CD4-positive, alpha-beta T cell (primary cell): ENCODE results near the gene WDR91. TPM values are rescaled to one million over a fixed set of nuclear protein-coding genes. Genes with fewer than 3 reads are reported as not detected.
A peak's percentile ranks its signal among the peaks of the same experiment; 100 is the strongest.

Experiments used
- ATAC-seq: fragments of 200-7000 bp; cut with Tn5 transposase; one replicate; pipeline ENCODE4 v1.10.0; 2022; ENCODE audit warnings: mild to moderate bottlenecking; ENCODE audit not compliant: poor library complexity
- CTCF ChIA-PET: fragments of 350-600 bp; sonication (Branson Sonifier 250); formaldehyde crosslinking; loops from one replicate; lab custom pipeline; 2021; ENCODE audit warnings: antibody characterized with exemption, inconsistent platforms; lab: Charles Lee
- POLR2A ChIA-PET: fragments of 350-600 bp; sonication (Branson Sonifier 250); formaldehyde crosslinking; loops from one replicate; lab custom pipeline; 2021; ENCODE audit warnings: antibody characterized with exemption, inconsistent platforms; lab: Charles Lee
- DNase-seq, 14 experiments: peaks; one replicate each; pipeline ENCODE4 v3.0.0-alpha.2; 2013 to 2020; ENCODE audit warnings: mixed read lengths in 2 of 14
- H3K27ac ChIP-seq, 2 donors: one replicate each; pipeline versions ENCODE4 v1.5.1 to v1.7.0; 2013; ENCODE audit warnings: low read length in 2 of 2, low read depth in 1 of 2, mild to moderate bottlenecking in 1 of 2
- H3K27me3 ChIP-seq, 2 experiments: 1 replicate in 1 of 2; 2 replicates in 1 of 2; pipeline versions ENCODE4 v1.6.1 to v1.7.0; 2013; ENCODE audit warnings: low read length in 2 of 2, control low read depth in 1 of 2, mild to moderate bottlenecking in 1 of 2, moderate library complexity in 1 of 2; ENCODE audit not compliant: insufficient read depth in 2 of 2, control insufficient read depth in 1 of 2
- H3K36me3 ChIP-seq: one replicate; pipeline ENCODE4 v1.6.1; 2013; ENCODE audit warnings: low read length, control low read depth; ENCODE audit not compliant: insufficient read depth
- H3K4me1 ChIP-seq: one replicate; pipeline ENCODE4 v1.6.1; 2013; ENCODE audit warnings: low read length, control low read depth; ENCODE audit not compliant: insufficient read depth
- H3K4me3 ChIP-seq: one replicate; pipeline ENCODE4 v1.5.1; 2013; ENCODE audit warnings: mild to moderate bottlenecking, low read length, moderate library complexity
- H3K9me3 ChIP-seq, 2 experiments: 1 replicate in 1 of 2; 2 replicates in 1 of 2; pipeline versions ENCODE4 v1.6.1 to v1.7.0; 2013; ENCODE audit warnings: low read length in 2 of 2, mild to moderate bottlenecking in 2 of 2, control low read depth in 1 of 2, moderate library complexity in 1 of 2; ENCODE audit not compliant: control insufficient read depth in 1 of 2, insufficient read depth in 1 of 2
- H3K27ac Mint-ChIP-seq: one replicate; pipeline ENCODE4 v1.8.0; 2020; ENCODE audit warnings: mixed read lengths
- H3K27me3 Mint-ChIP-seq: one replicate; pipeline ENCODE4 v1.8.0; 2021; ENCODE audit warnings: mixed read lengths
- H3K36me3 Mint-ChIP-seq: one replicate; pipeline ENCODE4 v1.8.0; 2021; ENCODE audit warnings: low read depth, mixed read lengths
- H3K4me1 Mint-ChIP-seq: one replicate; pipeline ENCODE4 v1.8.0; 2021; ENCODE audit warnings: low read depth, mixed read lengths
- H3K4me3 Mint-ChIP-seq: one replicate; pipeline ENCODE4 v1.8.0; 2020; ENCODE audit warnings: mild to moderate bottlenecking, mixed read lengths
- H3K9me3 Mint-ChIP-seq: one replicate; pipeline ENCODE4 v1.8.0; 2020; ENCODE audit warnings: mixed read lengths
- CTCF ChIP-seq: fragments of 200-600 bp; IDR thresholded peaks from one replicate; pipeline ENCODE4 v1.8.0; 2022; ENCODE audit warnings: antibody characterized with exemption, mild to moderate bottlenecking
- intact Hi-C, 2 experiments: fragments of 100-400 bp; cut with DNase I in 1 of 2; cut with micrococcal nuclease in 1 of 2; formaldehyde crosslinking; loops; one replicate each; pipeline versions ENCODE4 v1.15.1 to v1.9.0; 2023 to 2025; cut with DNase I, micrococcal nuclease
- total RNA-seq, 174 experiments: library from RNA in 2 of 174; stranded (reverse) in 2 of 174; gene quantifications; one replicate each; pipeline ENCODE4 v1.2.3 and lab custom pipeline; 2021 to 2026

The WDR91 gene
- total RNA-seq, 2 experiments from 2014 or later = 39.9 to 41.7 TPM

GRCh38 chr7:135207406-135208101 is 3.8 kb downstream of the WDR91 start:
- H3K4me1 ChIP-seq = peaks cover 37% of the 10 kb centered on the region

DNA sequence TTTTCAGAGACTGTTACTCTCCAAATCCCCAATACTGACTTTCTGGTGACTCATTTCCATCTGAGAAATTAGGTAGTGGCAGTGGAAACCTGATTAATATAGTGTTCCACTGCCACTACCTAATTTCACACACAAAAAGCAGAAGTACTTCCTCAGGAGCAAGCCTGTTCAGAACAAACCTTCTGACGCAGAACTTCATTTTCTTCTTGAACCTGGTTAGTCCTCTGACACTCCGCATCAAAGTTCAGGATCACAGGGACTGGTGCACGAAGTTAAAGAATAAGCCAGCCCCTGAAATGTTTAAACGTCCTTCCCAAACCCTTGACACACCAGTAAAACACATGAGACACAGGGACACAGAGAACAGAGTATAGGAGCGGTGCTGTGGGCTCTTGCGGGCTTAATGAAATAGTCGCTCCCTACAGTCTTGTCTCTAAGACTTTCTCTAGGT is 4.4 kb downstream of the WDR91 start:
- Mint-ChIP-seq H3K36me3 (peaks cover 61% of the 10 kb centered on the region), H3K4me1 (peaks cover 69% of the 10 kb centered on the region), H3K27me3 (no peaks in the 10 kb centered on the region), H3K9me3 (no peaks in the 10 kb centered on the region), H3K4me3 (no peak overlapping the region), H3K27ac (no peak overlapping the region)
- TF ChIP-seq CTCF = no peak
- Histone ChIP-seq H3K27me3 (no peaks in the 10 kb centered on the region), H3K4me3 (no peak overlapping the region), H3K27ac (no peak overlapping the region), H3K9me3 (no peaks in the 10 kb centered on the region), H3K36me3 (peaks cover 22% of the 10 kb centered on the region), H3K4me1 (peaks cover 34% of the 10 kb centered on the region)
- ChIA-PET CTCF (no interaction called here), POLR2A (interaction anchor here (0.7 to 1.3 kb wide), 2 partner anchors 20 to 37 kb away, joined by 3 read pairs; partner anchors contain the start of gene CYREN)
- no peak for ATAC-seq
- DNase-seq = peak in 3 of 14 experiments; percentile 9 to 29 (median 26)
- intact Hi-C loops = no loop called here

More at GRCh38 chr7:135207406-135208101, 3.8 kb downstream of the WDR91 start:
- no peaks in the 10 kb centered on the region for H3K9me3 Mint-ChIP-seq
- H3K4me1 Mint-ChIP-seq = peaks cover 65% of the 10 kb centered on the region
- POLR2A ChIA-PET = interaction anchor here (0.7 kb wide), 1 partner anchor 21 kb away, joined by 3 read pairs; no protein-coding TSS in a partner anchor
- no peak overlapping the region for H3K4me3 ChIP-seq
- H3K27ac ChIP-seq = no peak overlapping the region
- no peak for TF ChIP-seq CTCF
- H3K9me3 ChIP-seq = no peaks in the 10 kb centered on the region
- DNase-seq (no peak), ATAC-seq (no peak)
- H3K36me3 Mint-ChIP-seq = peaks cover 55% of the 10 kb centered on the region
- no peaks in the 10 kb centered on the region for H3K27me3 ChIP-seq
- no peaks in the 10 kb centered on the region for H3K27me3 Mint-ChIP-seq
- CTCF ChIA-PET = no interaction called here
- peaks cover 17% of the 10 kb centered on the region for H3K36me3 ChIP-seq
- H3K27ac Mint-ChIP-seq = no peak overlapping the region
- H3K4me3 Mint-ChIP-seq = no peak overlapping the region
- intact Hi-C loops = no loop called here

- H3K27ac Mint-ChIP-seq = no peak overlapping the region
- Histone ChIP-seq H3K27me3 (no peaks in the 10 kb centered on the region), H3K36me3 (peaks cover 32% of the 10 kb centered on the region), H3K9me3 (no peaks in the 10 kb centered on the region), H3K4me1 (peaks cover 29% of the 10 kb centered on the region), H3K27ac (no peak overlapping the region), H3K4me3 (no peak overlapping the region)
- peaks cover 65% of the 10 kb centered on the region for H3K4me1 Mint-ChIP-seq
- no peaks in the 10 kb centered on the region for H3K9me3 Mint-ChIP-seq
- ChIA-PET POLR2A (interaction anchor here (1.3 kb wide), 1 partner anchor 36 kb away, joined by 3 read pairs; the partner anchor contains the start of gene CYREN), CTCF (interaction anchor here (0.7 kb wide), 1 partner anchor 554 kb away, joined by 3 read pairs; no protein-coding TSS in a partner anchor)
- no peak overlapping the region for H3K4me3 Mint-ChIP-seq
- TF ChIP-seq CTCF = no peak
- intact Hi-C loops = no loop called here
- ATAC-seq (no peak), DNase-seq (no peak)
- no peaks in the 10 kb centered on the region for H3K27me3 Mint-ChIP-seq
- peaks cover 66% of the 10 kb centered on the region for H3K36me3 Mint-ChIP-seq
Measured at GRCh38 chr7:135205850-135206249, 5.5 kb downstream of the WDR91 start.
